H54 (cell line): ENCODE measurements around the gene FGF12.

Source experiments
- DNase-seq: peaks from one replicate; pipeline ENCODE4 v3.0.0; 2011; ENCODE audit warnings: low spot score, mixed read lengths; ENCODE audit not compliant: insufficient read length
- FAIRE-seq: peaks from 3 replicates; lab custom pipeline; 2011; peaks lifted over from hg19 to GRCh38; lab: Jason Lieb, UNC
- POLR2A ChIP-seq: IDR thresholded peaks from 2 replicates; pipeline ENCODE4 v1.6.1; 2011; ENCODE audit warnings: low read depth, mild to moderate bottlenecking, low read length

The FGF12 gene

DNA sequence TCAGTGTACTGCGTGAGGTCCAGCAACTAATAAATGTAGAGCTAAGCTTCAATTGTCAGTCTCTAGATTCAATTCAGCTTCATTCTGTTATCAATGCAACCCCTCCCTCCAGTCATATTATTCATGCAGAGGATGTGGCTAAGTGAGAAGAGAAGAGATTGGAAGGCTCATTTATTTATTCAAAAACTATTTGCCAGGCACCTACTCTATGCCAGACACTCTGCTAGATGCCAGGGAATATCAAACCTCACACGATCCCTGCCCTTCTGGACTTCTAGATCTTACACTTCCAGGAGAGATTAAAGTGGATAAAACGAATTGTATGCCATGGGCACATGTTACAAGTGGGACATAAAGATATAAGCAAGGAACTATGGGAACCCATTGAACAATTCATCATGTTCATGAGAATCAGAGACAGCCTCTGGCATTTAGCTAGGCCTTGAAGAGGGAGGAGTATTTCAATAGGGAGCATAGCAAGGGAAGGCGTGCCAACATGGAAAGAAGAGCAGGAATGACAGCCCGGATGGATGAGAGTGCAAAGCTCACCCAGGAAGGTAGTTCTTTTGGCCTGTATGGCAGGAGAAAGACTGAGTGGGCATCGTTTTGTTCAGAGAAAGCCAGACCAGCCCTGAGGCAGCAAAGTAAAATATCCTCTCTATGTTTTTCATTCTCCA is 75.4 kb downstream of the FGF12 start:
- TF ChIP-seq POLR2A: no peak
- FAIRE-seq: no peak

DNA sequence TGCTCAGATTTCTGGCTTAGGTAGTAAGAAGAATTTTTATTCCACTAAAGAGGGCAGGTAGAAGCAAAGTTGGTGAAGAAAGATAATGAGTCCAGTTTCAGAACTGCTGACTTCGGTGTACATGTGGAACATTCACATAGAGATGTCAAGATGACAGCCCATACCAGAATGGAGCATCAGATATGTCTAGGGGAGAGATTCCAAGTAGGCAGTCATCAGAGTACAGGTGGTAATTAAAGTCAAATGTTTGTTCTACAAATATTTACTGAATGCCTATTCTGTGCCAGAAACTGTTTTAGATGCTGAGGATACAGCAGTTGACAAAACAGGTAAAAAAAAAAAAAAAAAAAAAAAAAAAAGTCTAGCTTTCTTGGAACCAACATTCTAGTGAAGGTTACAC is 81.9 kb downstream of the FGF12 start:
- DNase-seq (no peak), FAIRE-seq (no peak)
- no peak for TF ChIP-seq POLR2A

More for the DNA sequence above, 75.4 kb downstream of the FGF12 start:
- DNase-seq: no peak

DNA sequence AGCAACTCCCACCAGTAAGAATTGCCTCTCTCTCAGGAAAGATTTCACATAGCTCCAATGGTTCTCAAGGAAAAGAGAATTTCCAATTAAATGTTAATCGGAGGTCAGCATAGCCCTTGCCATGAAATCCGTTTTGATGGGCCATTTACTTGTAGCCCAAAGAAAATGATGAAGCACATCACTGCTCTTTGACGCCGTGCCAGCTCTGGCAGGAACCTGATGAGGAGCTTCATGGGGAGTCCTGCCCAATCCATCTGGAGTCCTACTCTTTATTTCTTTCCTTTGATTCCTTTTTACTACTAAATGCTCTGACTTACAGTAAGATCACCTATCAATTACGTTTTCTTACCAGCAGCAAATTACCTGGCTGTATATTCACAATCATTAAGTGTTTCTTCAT is 84.7 kb downstream of the FGF12 start:
- FAIRE-seq: no peak
- no peak for TF ChIP-seq POLR2A
- no peak for DNase-seq

DNA sequence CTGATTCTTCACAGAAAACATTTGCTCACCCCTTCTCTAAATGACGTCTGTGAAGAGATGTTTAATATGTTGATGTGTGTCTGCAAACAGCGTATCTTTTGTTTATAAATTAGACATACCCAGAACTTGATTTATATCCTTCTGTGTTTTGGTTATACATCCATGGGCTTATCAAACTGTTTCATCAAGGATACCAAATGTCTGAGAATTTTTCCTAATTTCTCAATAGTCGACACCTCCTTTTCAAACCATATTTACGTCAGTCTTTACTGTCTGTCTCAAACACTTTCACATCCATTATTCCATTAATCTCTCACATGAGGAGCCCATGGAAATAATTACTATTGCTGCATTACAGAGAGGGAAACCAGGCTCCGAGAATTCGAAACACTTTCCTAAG is 85.4 kb downstream of the FGF12 start:
- FAIRE-seq: no peak
- no peak for TF ChIP-seq POLR2A
- no peak for DNase-seq

DNA sequence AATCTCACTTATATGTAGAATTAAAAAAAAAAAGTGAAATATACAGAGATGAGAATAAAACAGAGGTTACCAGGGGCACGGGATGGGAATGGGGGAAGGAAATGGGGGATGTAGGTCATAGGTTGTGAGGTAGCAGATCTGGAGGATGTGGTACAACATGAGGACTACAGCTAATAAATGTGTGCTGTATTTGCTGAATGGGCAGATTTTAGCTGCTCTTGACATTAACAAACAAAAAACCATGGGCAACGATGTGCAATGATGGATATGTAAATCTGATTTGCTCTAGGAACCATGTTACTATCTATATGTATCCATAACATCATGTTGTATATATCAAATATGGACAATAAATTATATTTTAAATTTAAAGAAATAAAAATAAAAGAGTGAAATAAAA is 87.4 kb downstream of the FGF12 start:
- no peak for DNase-seq
- TF ChIP-seq POLR2A: no peak

DNA sequence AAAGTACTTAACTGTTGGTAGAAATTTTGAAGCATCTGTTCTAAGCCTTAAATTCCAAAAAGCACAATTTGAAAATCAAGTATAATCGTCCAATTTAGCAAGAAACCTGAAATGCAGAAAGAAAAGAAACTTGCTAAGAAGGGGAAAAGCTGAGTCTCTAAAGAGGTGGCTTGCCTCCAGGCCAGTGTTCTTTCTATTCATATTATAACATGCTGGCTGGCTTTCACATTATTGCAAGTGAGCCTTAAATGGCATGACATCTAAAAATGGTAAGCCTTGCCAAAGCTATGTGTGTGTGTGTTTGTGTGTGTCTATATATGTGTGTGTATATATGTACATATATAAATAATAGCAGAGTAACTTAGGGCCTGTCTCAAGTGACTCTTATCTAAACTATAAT is 89.5 kb downstream of the FGF12 start:
- no peak for FAIRE-seq
- no peak for TF ChIP-seq POLR2A
- DNase-seq: no peak

More for the DNA sequence above, 87.4 kb downstream of the FGF12 start:
- no peak for FAIRE-seq

DNA sequence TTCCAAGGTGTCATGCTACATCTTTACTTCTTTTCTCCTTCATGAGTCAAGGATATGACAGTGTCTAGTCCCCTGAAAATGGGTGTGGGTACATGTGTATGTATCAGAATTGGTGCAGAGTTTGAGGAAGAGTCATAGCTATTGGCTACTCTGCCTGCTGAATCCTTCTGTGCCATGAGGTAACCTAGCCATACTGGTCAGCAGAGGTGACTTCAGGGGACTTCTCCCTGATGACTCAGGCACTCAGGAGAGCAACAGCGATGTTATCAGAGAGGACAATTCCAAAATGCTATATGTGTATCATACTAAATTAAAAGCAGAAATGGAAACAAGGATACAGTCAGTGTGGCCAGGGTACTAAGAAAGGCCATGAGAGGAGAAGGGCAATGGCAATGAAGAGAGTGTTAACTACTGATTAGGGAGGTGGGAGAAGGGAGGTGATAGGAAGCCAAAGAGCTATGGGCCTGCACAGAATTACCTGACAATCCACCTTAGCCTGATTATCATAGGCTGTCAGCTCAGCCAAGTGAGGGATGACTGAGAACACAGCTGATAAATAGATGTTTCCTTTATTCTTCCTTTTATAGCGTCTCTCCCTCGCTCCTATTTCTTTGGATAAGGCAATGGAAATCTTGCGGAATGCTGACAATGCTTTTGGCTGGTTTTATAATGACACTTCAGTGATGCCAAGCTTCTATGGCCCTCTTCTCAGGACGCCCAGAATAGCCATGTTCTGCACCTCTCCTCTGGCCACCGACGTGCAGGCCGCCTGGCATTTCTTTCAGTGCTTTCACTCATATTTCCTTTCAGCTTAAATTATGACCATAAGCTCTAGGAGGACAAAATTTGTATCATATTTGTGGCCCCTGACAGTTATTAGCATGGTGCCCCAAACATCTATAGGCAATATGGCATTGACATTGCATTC is 90.6 kb downstream of the FGF12 start:
- FAIRE-seq (no peak), DNase-seq (no peak)
- no peak for TF ChIP-seq POLR2A

DNA sequence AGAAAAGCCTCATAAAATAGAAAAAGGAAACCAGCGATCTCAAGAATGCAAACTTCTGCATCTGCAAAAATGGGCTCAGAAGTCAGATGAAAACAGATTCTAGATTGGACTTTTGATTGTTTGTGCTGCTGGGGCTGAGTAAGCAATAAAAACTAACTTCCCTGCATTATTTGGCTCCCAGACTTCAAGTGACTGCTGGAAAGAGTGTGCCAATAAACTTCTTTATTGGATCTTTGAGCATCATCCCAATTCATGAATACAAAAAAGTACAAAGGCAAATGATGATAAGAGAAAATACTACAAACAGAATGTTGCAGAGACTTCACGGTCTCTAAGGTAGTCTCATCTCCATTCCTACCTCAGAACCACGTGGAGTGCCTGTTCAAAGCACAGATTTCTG is 97.9 kb downstream of the FGF12 start:
- TF ChIP-seq POLR2A: no peak
- no peak for FAIRE-seq
- no peak for DNase-seq

DNA sequence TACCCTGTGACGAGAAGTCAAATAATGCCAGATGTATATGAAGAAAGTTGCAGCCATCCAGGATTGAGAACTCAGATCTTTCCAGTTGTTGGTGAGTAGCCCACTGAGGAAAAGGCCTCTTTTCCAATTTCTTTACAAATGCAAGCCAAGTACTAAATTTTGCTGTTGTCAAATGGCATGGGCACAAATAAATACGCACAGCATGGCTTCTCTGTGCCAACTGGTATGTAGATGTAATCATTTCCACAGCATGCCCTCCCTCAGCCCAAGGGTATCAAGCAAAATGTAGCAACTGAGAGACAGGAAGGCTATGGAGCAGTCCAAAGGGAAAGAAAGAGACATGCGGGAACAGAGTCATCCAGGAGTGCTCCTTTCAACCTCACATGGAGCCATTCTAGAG is 105.4 kb downstream of the FGF12 start:
- FAIRE-seq (no peak), DNase-seq (no peak)
- no peak for TF ChIP-seq POLR2A

DNA sequence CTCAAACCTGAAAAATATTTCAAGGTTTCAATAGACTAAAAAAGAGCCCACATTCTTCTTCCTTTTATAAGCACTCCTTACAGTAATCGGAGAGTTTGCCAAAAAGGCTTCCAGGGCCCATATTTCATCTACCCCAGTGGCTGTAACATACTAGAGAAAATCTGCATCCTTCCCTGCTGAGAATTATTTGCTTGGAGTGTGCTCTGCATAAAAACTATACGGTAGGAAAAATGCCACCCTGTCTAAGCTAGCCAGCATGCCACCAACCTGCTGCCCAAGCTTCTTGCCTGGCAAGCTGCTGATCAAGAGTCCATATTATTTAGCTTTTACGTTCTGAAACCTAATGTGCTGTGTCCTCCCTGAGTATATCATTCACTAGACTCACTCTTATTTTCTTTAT is 107.1 kb downstream of the FGF12 start:
- FAIRE-seq: no peak
- TF ChIP-seq POLR2A: no peak
- no peak for DNase-seq

DNA sequence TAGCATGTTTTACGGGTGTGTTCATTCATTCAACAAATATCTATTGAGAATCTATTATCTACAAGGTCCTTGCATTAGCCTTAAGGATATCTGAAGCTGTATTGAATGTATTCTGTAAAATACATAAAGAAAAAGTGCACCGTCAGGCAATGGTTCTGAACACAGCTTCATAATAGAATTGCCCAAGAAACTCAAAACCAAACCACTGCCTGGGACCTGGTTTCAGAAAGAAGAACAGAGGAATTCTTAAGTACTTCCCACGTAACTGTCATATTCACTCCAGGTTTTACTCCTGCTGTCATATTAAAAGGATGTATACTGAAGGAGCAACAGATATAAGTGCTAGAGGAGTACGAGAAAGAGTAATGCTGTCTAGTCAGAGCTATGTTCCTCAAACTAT is 115.9 kb downstream of the FGF12 start:
- no peak for TF ChIP-seq POLR2A
- no peak for FAIRE-seq
- no peak for DNase-seq

DNA sequence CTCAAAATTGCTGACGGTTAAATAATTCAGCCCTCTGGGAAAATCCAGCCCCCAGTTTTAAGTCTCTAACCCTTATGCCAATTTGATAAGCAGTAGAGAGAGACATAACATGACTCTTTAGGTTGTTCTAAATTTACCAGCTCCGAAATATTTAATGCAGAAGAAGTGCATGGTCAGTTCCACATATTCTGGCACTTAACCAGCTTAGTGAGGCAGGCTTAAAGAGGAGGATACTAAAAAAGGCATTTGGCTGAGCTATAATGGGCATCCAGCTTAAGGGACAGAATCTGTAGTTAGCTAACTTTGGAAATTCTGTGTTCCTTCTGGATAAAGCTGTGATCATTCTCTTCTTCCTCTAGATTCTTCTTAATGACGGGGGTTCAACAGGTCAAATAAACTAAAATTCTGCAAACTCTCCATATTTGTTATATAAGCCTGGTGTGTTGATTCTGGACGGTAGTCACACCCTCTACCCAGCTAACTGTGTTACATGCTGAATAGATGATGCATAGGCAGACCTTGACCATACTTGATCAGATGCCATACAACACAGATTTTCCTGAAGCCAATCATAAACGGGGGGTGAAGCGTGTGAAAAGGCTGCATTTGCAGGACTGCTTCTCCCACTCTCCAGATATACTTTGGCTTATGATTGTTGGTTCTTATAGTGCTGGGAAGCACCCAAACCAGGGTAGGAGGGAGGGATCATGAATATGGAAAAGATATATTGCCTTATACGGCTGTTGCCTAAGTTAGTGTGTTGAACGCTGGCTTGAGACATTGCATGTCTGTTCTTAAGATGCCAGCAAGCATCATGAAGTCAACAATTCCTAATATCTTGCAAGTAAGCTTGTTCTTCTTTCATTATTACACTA is 118.4 kb downstream of the FGF12 start:
- no peak for FAIRE-seq
- DNase-seq: no peak
- TF ChIP-seq POLR2A: no peak

DNA sequence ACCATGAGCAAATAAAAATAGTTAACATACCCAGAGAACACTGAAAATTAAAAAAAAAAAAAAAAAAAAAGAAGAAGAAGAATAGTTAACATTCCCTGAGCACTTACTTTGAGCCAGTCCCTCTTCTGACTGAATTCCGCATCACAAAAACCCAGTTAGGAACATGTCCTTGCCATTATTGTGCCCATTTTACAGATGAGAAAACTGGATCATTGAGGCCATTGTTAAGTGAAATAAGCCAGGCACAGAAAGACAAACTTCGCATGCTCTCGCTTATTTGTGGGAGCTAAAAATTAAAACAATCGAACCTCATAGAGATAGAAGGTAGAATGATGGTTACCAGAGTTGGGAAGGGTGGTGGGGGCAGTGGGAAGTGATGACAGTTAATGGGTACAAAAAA is 119.5 kb downstream of the FGF12 start:
- no peak for TF ChIP-seq POLR2A
- no peak for FAIRE-seq
- DNase-seq: no peak

DNA sequence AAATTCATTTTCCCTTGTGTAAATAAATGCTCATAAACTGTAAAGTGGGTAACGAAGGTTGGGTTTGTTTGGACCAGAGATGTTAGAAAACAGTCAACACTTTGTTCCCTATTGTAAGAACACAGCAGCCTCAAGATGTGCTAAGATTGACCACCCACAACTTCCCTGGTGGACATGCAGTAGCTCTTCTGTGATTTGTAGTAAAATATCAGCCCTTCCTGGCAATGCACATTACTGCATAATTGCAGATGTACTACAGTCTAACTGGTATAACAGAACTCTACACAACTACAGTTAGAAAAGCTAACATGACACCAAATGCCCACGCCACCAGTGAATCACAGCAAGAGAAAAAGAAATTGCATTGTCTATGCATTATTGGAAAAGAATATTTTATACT is 129.4 kb downstream of the FGF12 start:
- FAIRE-seq: no peak
- no peak for TF ChIP-seq POLR2A
- DNase-seq: no peak
